Loucy (cell line): ENCODE data around the gene DACH1.

Source experiments
- EZH2phosphoT487 ChIP-seq: fragments of 200-600 bp; IDR thresholded peaks from 2 replicates; pipeline ENCODE4 v1.6.1; 2018; ENCODE audit warnings: antibody characterized with exemption, mild to moderate bottlenecking, moderate library complexity, borderline replicate concordance
- TF ChIP-seq, protein P1 (sequence below): fragments of 200-600 bp; sonication (generic); conservative IDR thresholded peaks from 2 replicates; pipeline ENCODE4 v1.5.1; 2014; ENCODE audit warnings: mild to moderate bottlenecking, antibody characterized with exemption, low read length

- TF ChIP-seq, protein P1, sequence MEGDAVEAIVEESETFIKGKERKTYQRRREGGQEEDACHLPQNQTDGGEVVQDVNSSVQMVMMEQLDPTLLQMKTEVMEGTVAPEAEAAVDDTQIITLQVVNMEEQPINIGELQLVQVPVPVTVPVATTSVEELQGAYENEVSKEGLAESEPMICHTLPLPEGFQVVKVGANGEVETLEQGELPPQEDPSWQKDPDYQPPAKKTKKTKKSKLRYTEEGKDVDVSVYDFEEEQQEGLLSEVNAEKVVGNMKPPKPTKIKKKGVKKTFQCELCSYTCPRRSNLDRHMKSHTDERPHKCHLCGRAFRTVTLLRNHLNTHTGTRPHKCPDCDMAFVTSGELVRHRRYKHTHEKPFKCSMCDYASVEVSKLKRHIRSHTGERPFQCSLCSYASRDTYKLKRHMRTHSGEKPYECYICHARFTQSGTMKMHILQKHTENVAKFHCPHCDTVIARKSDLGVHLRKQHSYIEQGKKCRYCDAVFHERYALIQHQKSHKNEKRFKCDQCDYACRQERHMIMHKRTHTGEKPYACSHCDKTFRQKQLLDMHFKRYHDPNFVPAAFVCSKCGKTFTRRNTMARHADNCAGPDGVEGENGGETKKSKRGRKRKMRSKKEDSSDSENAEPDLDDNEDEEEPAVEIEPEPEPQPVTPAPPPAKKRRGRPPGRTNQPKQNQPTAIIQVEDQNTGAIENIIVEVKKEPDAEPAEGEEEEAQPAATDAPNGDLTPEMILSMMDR = no peak
- TF ChIP-seq EZH2phosphoT487 = no peak
Measured at GRCh38 chr13:71513411-71514033, 353.5 kb downstream of the DACH1 start.
